AG10803 (cell line): ENCODE measurements around the gene MRPL18.

Experiments
- DNase-seq: peaks from one replicate; pipeline ENCODE4 v3.0.0; 2010; ENCODE audit warnings: low read depth
- H3K4me3 ChIP-seq: 2 replicates; pipeline ENCODE4 v1.5.1; 2011; ENCODE audit warnings: mild to moderate bottlenecking, low read length, control low read depth
- CTCF ChIP-seq: conservative IDR thresholded peaks from 2 replicates; pipeline ENCODE4 v1.5.1; 2011; ENCODE audit warnings: mild to moderate bottlenecking, low read length, control low read depth, inconsistent platforms

MRPL18 gene

GRCh38 chr6:159833556-159833955 lies 43.3 kb downstream of the MRPL18 start:
- TF ChIP-seq CTCF: peak; percentile 49
- H3K4me3 ChIP-seq: no peak overlapping the region
- DNase-seq: peak; percentile 66

- DNase-seq: no peak
- no peak for TF ChIP-seq CTCF
- no peak overlapping the region for H3K4me3 ChIP-seq
These were observed 43.8 kb downstream of the MRPL18 start for GRCh38 chr6:159833997-159834603.

- TF ChIP-seq CTCF: no peak
- no peak overlapping the region for H3K4me3 ChIP-seq
- no peak for DNase-seq
These were observed 46.6 kb downstream of the MRPL18 start for GRCh38 chr6:159836718-159837490.

GRCh38 chr6:159837511-159837910 lies 47.2 kb downstream of the MRPL18 start:
- TF ChIP-seq CTCF: no peak
- DNase-seq: no peak
- no peak overlapping the region for H3K4me3 ChIP-seq

GRCh38 chr6:159838020-159838744 lies 47.9 kb downstream of the MRPL18 start:
- no peak for DNase-seq
- H3K4me3 ChIP-seq: no peak overlapping the region
- TF ChIP-seq CTCF: no peak

GRCh38 chr6:159842035-159842434 lies 51.8 kb downstream of the MRPL18 start:
- H3K4me3 ChIP-seq: no peak overlapping the region
- TF ChIP-seq CTCF: peak; percentile 42
- no peak for DNase-seq
